Measurements from ENCODE around the gene ACADL.

The ACADL gene

DNA sequence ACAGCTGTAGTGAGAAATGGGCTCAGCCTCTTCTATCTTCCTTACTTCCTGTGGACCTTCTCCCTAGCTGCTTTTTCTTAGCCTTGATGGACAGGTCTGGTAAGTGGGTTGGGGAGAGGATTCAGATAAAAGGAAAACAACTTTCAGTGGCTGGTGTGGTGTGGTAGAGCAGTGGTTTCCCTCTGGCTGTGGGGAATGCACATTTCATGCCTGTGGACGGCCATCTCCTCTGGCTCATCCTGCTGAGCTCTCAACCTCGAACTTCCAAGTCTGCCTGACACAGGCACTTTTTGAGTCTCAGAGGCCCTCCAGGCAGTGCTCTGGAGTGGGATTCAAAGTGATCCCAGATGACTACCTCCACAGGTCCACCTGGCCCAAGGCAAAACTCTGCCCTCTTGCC lies 38.6 kb upstream of the ACADL start:
- no peak for DNase-seq (ENCODE audit: low read depth in 1 of 2, low spot score in 1 of 2)
- Histone ChIP-seq H3K27ac (replicated peaks) (no peak overlapping the region), H3K4me3 (replicated peaks; ENCODE audit: insufficient read depth, low read length) (no peak overlapping the region), H3K27me3 (ENCODE audit: insufficient read depth, poor library complexity, severe bottlenecking) (no peaks in the 10 kb centered on the region)
- TF ChIP-seq POLR2AphosphoS5 (IDR thresholded peaks at IDR 0.05; ENCODE audit: low read depth): no peak
- TF ChIP-seq, protein P1, sequence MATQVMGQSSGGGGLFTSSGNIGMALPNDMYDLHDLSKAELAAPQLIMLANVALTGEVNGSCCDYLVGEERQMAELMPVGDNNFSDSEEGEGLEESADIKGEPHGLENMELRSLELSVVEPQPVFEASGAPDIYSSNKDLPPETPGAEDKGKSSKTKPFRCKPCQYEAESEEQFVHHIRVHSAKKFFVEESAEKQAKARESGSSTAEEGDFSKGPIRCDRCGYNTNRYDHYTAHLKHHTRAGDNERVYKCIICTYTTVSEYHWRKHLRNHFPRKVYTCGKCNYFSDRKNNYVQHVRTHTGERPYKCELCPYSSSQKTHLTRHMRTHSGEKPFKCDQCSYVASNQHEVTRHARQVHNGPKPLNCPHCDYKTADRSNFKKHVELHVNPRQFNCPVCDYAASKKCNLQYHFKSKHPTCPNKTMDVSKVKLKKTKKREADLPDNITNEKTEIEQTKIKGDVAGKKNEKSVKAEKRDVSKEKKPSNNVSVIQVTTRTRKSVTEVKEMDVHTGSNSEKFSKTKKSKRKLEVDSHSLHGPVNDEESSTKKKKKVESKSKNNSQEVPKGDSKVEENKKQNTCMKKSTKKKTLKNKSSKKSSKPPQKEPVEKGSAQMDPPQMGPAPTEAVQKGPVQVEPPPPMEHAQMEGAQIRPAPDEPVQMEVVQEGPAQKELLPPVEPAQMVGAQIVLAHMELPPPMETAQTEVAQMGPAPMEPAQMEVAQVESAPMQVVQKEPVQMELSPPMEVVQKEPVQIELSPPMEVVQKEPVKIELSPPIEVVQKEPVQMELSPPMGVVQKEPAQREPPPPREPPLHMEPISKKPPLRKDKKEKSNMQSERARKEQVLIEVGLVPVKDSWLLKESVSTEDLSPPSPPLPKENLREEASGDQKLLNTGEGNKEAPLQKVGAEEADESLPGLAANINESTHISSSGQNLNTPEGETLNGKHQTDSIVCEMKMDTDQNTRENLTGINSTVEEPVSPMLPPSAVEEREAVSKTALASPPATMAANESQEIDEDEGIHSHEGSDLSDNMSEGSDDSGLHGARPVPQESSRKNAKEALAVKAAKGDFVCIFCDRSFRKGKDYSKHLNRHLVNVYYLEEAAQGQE (IDR thresholded peaks at IDR 0.05; ENCODE audit: insufficient replicate concordance, low read depth): no peak
- TF ChIP-seq SPI1 (IDR thresholded peaks at IDR 0.05; ENCODE audit: borderline replicate concordance, low read depth): no peak

GRCh38 chr2:210262036-210262435 lies 36.8 kb upstream of the ACADL start:
- Histone ChIP-seq H3K27me3 (ENCODE audit: insufficient read depth, poor library complexity, severe bottlenecking) (no peaks in the 10 kb centered on the region), H3K4me3 (replicated peaks; ENCODE audit: insufficient read depth, low read length) (no peak overlapping the region), H3K27ac (replicated peaks) (no peak overlapping the region)
- TF ChIP-seq, protein P2, sequence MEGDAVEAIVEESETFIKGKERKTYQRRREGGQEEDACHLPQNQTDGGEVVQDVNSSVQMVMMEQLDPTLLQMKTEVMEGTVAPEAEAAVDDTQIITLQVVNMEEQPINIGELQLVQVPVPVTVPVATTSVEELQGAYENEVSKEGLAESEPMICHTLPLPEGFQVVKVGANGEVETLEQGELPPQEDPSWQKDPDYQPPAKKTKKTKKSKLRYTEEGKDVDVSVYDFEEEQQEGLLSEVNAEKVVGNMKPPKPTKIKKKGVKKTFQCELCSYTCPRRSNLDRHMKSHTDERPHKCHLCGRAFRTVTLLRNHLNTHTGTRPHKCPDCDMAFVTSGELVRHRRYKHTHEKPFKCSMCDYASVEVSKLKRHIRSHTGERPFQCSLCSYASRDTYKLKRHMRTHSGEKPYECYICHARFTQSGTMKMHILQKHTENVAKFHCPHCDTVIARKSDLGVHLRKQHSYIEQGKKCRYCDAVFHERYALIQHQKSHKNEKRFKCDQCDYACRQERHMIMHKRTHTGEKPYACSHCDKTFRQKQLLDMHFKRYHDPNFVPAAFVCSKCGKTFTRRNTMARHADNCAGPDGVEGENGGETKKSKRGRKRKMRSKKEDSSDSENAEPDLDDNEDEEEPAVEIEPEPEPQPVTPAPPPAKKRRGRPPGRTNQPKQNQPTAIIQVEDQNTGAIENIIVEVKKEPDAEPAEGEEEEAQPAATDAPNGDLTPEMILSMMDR (IDR thresholded peaks at IDR 0.05; ENCODE audit: insufficient read depth, low read length): no peak
- TF ChIP-seq SPI1 (IDR thresholded peaks at IDR 0.05; ENCODE audit: borderline replicate concordance, low read depth) (no peak), GABPA (IDR thresholded peaks at IDR 0.05; ENCODE audit: low read depth) (no peak)
- no peak for DNase-seq (ENCODE audit: low read depth in 1 of 2, low spot score in 1 of 2)

DNA sequence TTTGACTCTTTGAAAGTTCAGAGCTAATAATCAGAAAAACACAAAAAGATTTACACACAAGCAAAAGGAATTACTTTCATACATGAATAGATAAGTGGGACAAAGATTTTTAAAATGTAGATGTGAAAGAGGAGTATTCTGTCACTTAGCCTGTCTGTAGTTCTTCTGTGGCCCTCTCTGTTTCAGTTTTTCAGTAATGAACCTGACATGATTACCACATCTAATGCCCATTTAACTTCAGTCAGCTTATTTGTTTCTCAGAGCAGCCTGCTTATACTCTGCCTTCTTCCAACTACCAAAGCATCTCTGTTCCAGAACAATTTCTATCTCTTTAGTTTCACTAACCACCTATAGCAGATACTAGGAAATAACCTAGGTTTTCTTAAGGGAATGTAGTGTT lies 34.4 kb upstream of the ACADL start:
- no peak overlapping the region for H3K27ac ChIP-seq (replicated peaks)
- H3K4me3 ChIP-seq (replicated peaks; ENCODE audit: insufficient read depth, low read length): no peak overlapping the region
- no peak for DNase-seq (ENCODE audit: low read depth in 1 of 2, low spot score in 1 of 2)
- no peak for TF ChIP-seq SPI1 (IDR thresholded peaks at IDR 0.05; ENCODE audit: borderline replicate concordance, low read depth)
- TF ChIP-seq, protein P2 (IDR thresholded peaks at IDR 0.05; ENCODE audit: insufficient read depth, low read length): no peak
- TF ChIP-seq, protein P1 (IDR thresholded peaks at IDR 0.05; ENCODE audit: insufficient replicate concordance, low read depth): no peak
- no peak for TF ChIP-seq POLR2AphosphoS5 (IDR thresholded peaks at IDR 0.05; ENCODE audit: low read depth)
- TF ChIP-seq GABPA (IDR thresholded peaks at IDR 0.05; ENCODE audit: low read depth): no peak
- no peaks in the 10 kb centered on the region for H3K27me3 ChIP-seq (ENCODE audit: insufficient read depth, poor library complexity, severe bottlenecking)

DNA sequence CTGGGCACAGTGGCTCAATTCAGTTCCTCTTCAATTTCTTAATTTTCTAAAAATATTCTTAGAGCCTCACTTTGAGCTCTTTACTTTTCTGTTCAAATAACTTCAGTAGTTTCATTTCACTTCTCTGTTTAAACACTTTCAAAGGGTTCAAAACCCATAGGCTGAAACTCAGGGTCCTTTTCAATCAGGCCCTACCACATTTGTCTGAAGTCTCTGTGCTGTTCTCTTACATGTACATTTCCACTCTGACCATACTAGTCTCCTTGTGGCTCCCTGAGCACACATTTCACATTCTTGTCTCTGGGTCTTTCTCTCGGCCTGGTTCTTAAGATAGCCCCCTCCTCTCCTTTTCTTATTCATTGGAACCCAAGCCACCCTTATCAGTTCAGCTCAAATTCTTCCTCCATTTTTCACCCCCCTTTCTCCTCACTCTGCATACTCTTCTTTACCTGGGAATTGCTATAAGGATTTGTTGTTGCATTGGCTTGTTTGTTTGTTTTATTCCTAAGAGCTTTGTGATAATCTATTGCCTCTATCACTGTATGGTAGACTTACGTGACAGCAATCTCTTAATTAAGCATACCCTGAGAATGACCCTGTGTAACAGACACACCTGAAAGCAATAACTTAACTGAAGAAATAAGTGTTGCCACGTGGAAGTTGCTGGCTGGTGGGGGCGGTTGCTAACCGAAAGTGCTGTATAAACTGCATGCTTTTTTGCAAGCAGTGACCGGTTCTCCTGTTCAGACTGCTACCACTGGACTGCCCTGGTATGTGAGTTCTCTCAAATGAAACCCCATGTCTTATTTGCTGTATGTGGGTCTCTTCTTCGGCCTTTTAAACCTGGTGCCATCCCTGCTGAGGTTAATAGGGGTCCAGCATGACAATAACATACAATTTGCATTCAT lies 27.7 kb upstream of the ACADL start:
- no peak overlapping the region for H3K27ac ChIP-seq (replicated peaks)
- H3K4me3 ChIP-seq (replicated peaks; ENCODE audit: insufficient read depth, low read length): no peak overlapping the region
- DNase-seq (ENCODE audit: low read depth in 1 of 2, low spot score in 1 of 2): no peak

More for the DNA sequence above, 27.7 kb upstream of the ACADL start:
- peaks cover 2% of the 10 kb centered on the region for H3K27me3 ChIP-seq (ENCODE audit: insufficient read depth, poor library complexity, severe bottlenecking)
- TF ChIP-seq GABPA (IDR thresholded peaks at IDR 0.05; ENCODE audit: low read depth) (no peak), POLR2AphosphoS5 (IDR thresholded peaks at IDR 0.05; ENCODE audit: low read depth) (no peak), SPI1 (IDR thresholded peaks at IDR 0.05; ENCODE audit: borderline replicate concordance, low read depth) (no peak)
- TF ChIP-seq, protein P1 (IDR thresholded peaks at IDR 0.05; ENCODE audit: insufficient replicate concordance, low read depth): no peak
- TF ChIP-seq, protein P2 (IDR thresholded peaks at IDR 0.05; ENCODE audit: insufficient read depth, low read length): no peak

All from HL-60 (cell line).